Lung (tissue), 12 donors: ENCODE measurements around the gene MAP3K19. TPM values are rescaled to one million over a fixed set of nuclear protein-coding genes. Genes with fewer than 3 reads are reported as not detected.

Experiments used
- ATAC-seq: fragments of 200-7000 bp; cut with Tn5 transposase; one replicate; pipeline ENCODE4 v1.9.1; 2020; ENCODE audit warnings: moderate number of reproducible peaks; ENCODE audit not compliant: insufficient read depth, low FRiP score
- DNase-seq, 3 donors: peaks; one replicate each; pipeline ENCODE4 v3.0.0-alpha.2; 2013 to 2017
- H3K27ac ChIP-seq, 2 donors: one replicate each; pipeline ENCODE4 v1.5.1; 2013; ENCODE audit warnings: mild to moderate bottlenecking in 2 of 2, moderate library complexity in 2 of 2, control low read depth in 1 of 2, inconsistent platforms in 1 of 2, low read depth in 1 of 2, low read length in 1 of 2
- H3K27me3 ChIP-seq, 3 donors: one replicate each; pipeline ENCODE4 v1.5.1; 2013; ENCODE audit warnings: low read length in 2 of 3; ENCODE audit not compliant: control insufficient read depth in 3 of 3, insufficient read depth in 3 of 3
- H3K36me3 ChIP-seq, 4 donors: one replicate each; pipeline ENCODE4 v1.5.1; 2013; ENCODE audit warnings: low read length in 4 of 4, mild to moderate bottlenecking in 1 of 4, moderate library complexity in 1 of 4; ENCODE audit not compliant: control insufficient read depth in 4 of 4, insufficient read depth in 4 of 4
- H3K4me1 ChIP-seq, 5 donors: one replicate each; pipeline ENCODE4 v1.5.1; 2013; ENCODE audit warnings: low read length in 5 of 5, mild to moderate bottlenecking in 2 of 5, moderate library complexity in 1 of 5; ENCODE audit not compliant: control insufficient read depth in 5 of 5, insufficient read depth in 5 of 5
- H3K4me3 ChIP-seq: one replicate; pipeline ENCODE4 v1.5.1; 2013; ENCODE audit warnings: mild to moderate bottlenecking, control low read depth, moderate library complexity
- H3K9ac ChIP-seq, 2 donors: one replicate each; pipeline ENCODE4 v1.5.1; 2013; ENCODE audit warnings: low read length in 2 of 2, control low read depth in 1 of 2; ENCODE audit not compliant: insufficient read depth in 1 of 2
- H3K9me3 ChIP-seq, 4 donors: one replicate each; pipeline ENCODE4 v1.5.1; 2013; ENCODE audit warnings: low read length in 3 of 4, mild to moderate bottlenecking in 1 of 4, moderate library complexity in 1 of 4; ENCODE audit not compliant: control insufficient read depth in 4 of 4, insufficient read depth in 3 of 4
- WGBS, 2 donors: extraction: QIAGEN DNeasy Blood & Tissue Kit; methylation state at CpG; one replicate each; pipeline ENCODE4 v1.1.7; 2013; 5-methylcytosine and 5-hydroxymethylcytosine counted together
- polyA plus RNA-seq, 2 donors: library from polyadenylated mRNA; stranded (reverse); fragments of 200-250 nt; gene quantifications; one replicate each; pipeline ENCODE4 v1.2.1, GENCODE V29; 2013
- total RNA-seq, 2 donors: library from RNA; depleted of rRNA in 1 of 2; stranded (reverse); fragments of >200 nt in 1 of 2; gene quantifications; one replicate each; pipeline ENCODE4 v1.2.1, GENCODE V29; 2014 to 2021
- TF ChIP-seq, protein P1 (sequence below): IDR thresholded peaks from 2 replicates; pipeline ENCODE4 v1.5.1; 2012; ENCODE audit warnings: mild to moderate bottlenecking; ENCODE audit errors: control extremely low read depth, extremely low read depth
- donor health status: control.
- donor health status: control.
- donor health status: Bipolar disorder and iron deficiency.
- donor health status: healthy.
- donor health status: DM: yes; HTN: yes; CAD: no.

MAP3K19 gene
- total and polyA plus RNA-seq, 4 donors, result 1.9 to 21.1 (median 6.9) TPM

DNA sequence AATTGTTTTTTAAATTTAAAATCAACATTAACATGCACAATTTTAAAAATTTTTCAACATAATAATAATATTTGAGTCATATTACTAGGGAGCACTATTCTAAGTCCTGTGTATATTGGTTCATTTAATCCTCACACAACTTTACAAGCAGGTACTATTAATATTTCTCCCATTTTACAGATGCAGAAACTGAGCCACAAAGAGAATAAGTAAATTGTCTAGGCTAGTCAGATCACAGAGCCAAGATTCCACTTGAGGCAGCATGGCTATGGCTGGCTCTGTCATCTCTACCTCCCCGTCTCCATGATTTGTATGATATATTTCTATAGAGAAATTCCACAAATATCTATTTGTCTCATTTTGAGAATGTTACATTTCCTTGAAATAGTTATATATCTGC is 113.5 kb downstream of the MAP3K19 start:
- TF ChIP-seq, protein P1, sequence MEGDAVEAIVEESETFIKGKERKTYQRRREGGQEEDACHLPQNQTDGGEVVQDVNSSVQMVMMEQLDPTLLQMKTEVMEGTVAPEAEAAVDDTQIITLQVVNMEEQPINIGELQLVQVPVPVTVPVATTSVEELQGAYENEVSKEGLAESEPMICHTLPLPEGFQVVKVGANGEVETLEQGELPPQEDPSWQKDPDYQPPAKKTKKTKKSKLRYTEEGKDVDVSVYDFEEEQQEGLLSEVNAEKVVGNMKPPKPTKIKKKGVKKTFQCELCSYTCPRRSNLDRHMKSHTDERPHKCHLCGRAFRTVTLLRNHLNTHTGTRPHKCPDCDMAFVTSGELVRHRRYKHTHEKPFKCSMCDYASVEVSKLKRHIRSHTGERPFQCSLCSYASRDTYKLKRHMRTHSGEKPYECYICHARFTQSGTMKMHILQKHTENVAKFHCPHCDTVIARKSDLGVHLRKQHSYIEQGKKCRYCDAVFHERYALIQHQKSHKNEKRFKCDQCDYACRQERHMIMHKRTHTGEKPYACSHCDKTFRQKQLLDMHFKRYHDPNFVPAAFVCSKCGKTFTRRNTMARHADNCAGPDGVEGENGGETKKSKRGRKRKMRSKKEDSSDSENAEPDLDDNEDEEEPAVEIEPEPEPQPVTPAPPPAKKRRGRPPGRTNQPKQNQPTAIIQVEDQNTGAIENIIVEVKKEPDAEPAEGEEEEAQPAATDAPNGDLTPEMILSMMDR, result no peak
- no peak overlapping the region for H3K9ac ChIP-seq
- no peaks in the 10 kb centered on the region for H3K27me3 ChIP-seq
- DNase-seq (no peak), ATAC-seq (no peak)
- H3K4me3 ChIP-seq, result no peak overlapping the region
- H3K36me3 ChIP-seq, result peaks cover 0 to 9% (median 3%) of the 10 kb centered on the region in 4 donors
- peaks cover 0 to 15% (median 10%) of the 10 kb centered on the region in 5 donors for H3K4me1 ChIP-seq
- H3K9me3 ChIP-seq, result no peaks in the 10 kb centered on the region
- WGBS, 2 donors, result 91 to 92% methylated on average over 1 of the region's 1 CpG
- H3K27ac ChIP-seq, result no peak overlapping the region

DNA sequence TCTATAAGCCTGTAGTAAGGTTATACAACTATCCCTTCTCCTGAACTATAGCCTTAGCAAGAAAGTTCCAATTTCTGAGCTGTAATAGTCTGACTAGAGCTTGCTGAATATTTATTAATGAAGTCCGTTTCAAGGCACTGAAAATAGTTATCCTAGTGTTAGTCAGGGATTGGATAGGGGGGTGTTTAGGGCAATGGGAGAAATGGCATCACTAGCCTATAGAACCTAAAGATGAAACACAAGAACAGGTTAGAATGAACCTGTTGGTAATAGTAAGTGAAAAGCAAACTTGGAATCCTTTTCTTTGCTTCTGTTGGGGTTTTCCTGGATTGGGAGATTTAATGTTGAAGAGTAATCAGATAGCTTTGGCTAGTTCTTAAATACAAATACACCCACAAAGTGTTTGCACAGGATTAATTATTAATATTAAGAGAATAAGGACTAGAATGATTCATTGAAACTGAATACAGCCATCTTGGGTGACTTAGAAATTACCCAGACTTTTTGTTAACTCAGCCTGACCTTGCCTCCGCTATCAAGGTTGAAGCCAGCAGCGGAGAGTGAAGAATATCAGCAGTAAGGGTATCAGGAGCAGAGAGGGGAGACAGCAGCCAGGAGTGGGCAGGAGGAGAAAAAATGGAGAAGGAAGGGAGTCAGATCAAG is 114.3 kb downstream of the MAP3K19 start:
- Histone ChIP-seq H3K9me3 (no peaks in the 10 kb centered on the region), H3K9ac (no peak overlapping the region), H3K4me1 (peaks cover 0 to 15% (median 10%) of the 10 kb centered on the region in 5 donors), H3K36me3 (peaks cover 0 to 3% (median 1%) of the 10 kb centered on the region in 4 donors), H3K27ac (peak overlapping the region in 1 of 2 donors; percentile 67), H3K4me3 (no peak overlapping the region), H3K27me3 (no peaks in the 10 kb centered on the region)
- TF ChIP-seq, protein P1, result no peak
- 72 to 81% methylated on average over 3 of the region's 3 CpGs for WGBS, 2 donors
- DNase-seq, result no peak
- ATAC-seq, result peak; percentile 41

DNA sequence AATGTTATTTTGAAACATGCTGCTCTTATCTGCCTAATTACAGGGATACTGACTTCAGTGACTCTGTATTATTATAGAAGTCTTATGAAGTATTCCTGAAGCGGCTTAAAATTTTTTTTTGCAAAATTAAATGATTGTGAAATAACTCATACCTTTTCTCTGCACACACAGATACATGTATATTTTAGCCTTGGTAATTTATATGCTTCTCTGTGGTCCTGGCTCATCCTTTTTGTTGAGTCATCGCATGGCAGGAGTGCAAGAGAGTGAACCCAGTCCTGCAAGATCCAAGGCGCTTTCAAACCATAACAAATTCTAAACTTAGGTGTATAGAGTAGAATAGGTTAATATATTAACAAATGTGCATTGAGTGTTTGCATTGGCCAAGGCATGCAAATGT is 120.1 kb downstream of the MAP3K19 start:
- peaks cover 0 to 4% (median 0%) of the 10 kb centered on the region in 4 donors for H3K36me3 ChIP-seq
- H3K9me3 ChIP-seq, result no peaks in the 10 kb centered on the region
- H3K4me1 ChIP-seq, result peaks cover 0 to 32% (median 1%) of the 10 kb centered on the region in 5 donors
- H3K27ac ChIP-seq, result no peak overlapping the region
- H3K4me3 ChIP-seq, result no peak overlapping the region
- no peaks in the 10 kb centered on the region for H3K27me3 ChIP-seq
- TF ChIP-seq, protein P1, result no peak
- ATAC-seq (no peak), DNase-seq (no peak)
- WGBS, 2 donors, result 71 to 76% methylated on average over 3 of the region's 3 CpGs
- no peak overlapping the region for H3K9ac ChIP-seq
